GM12874 (cell line): ENCODE data around the gene SMIM8.

Experiments
- TF ChIP-seq, protein P1 (sequence below): IDR thresholded peaks from 2 replicates; pipeline ENCODE4 v1.5.1; 2011; ENCODE audit warnings: low read depth, mild to moderate bottlenecking, control low read depth, low read length, moderate library complexity; ENCODE audit not compliant: insufficient read depth

Gene SMIM8

GRCh38 chr6:87315071-87315470 is 7.3 kb upstream of the SMIM8 start:
- TF ChIP-seq, protein P1, sequence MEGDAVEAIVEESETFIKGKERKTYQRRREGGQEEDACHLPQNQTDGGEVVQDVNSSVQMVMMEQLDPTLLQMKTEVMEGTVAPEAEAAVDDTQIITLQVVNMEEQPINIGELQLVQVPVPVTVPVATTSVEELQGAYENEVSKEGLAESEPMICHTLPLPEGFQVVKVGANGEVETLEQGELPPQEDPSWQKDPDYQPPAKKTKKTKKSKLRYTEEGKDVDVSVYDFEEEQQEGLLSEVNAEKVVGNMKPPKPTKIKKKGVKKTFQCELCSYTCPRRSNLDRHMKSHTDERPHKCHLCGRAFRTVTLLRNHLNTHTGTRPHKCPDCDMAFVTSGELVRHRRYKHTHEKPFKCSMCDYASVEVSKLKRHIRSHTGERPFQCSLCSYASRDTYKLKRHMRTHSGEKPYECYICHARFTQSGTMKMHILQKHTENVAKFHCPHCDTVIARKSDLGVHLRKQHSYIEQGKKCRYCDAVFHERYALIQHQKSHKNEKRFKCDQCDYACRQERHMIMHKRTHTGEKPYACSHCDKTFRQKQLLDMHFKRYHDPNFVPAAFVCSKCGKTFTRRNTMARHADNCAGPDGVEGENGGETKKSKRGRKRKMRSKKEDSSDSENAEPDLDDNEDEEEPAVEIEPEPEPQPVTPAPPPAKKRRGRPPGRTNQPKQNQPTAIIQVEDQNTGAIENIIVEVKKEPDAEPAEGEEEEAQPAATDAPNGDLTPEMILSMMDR: no peak

DNA sequence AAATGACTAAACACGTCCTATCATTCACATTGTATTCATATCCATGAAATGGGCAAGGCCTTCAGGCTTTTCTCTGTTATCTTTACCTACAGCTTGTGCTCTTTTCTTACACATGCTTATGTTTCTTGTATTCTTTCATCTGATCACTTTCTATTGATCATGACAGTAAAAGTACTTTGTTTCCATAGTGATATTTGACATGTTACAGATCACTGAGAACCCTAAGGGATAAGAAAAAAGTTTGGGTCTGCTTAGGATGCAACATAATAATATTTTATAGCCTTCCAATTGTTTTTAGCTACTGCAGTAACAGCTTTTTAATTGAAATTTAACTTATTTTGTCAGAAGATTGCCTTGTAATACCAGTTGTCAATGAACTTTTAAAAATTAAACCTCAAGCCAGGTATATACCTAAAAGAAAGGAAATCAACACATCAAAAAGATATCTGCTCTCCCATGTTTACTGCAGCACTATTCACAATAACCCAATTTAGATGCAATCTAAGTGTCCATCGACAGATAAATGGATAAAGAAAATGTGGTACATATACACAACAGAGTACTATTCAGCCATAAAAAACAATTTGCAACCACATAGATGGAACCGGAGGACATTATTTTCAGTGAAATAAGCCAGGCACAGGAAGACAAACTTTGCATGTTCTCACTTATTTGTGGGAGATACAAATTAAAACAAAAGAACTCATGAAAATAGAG is 3.0 kb upstream of the SMIM8 start:
- TF ChIP-seq, protein P1: no peak

GRCh38 chr6:87330961-87331360 is 8.6 kb downstream of the SMIM8 start:
- TF ChIP-seq, protein P1: no peak

GRCh38 chr6:87333033-87333432 is 10.6 kb downstream of the SMIM8 start:
- TF ChIP-seq, protein P1: no peak

GRCh38 chr6:87333591-87334181 is 11.3 kb downstream of the SMIM8 start:
- TF ChIP-seq, protein P1: no peak

GRCh38 chr6:87334683-87335082 is 12.3 kb downstream of the SMIM8 start:
- TF ChIP-seq, protein P1: no peak

- TF ChIP-seq, protein P1: no peak
Measured at GRCh38 chr6:87336367-87336766, 14.0 kb downstream of the SMIM8 start.
